ENCODE data around the gene CCNK. TPM values are rescaled to one million over a fixed set of nuclear protein-coding genes. Genes with fewer than 3 reads are reported as not detected.

The CCNK gene
- total RNA-seq, 4 donors from 2014 or later: 15.0 to 35.3 (median 19.1) TPM

DNA sequence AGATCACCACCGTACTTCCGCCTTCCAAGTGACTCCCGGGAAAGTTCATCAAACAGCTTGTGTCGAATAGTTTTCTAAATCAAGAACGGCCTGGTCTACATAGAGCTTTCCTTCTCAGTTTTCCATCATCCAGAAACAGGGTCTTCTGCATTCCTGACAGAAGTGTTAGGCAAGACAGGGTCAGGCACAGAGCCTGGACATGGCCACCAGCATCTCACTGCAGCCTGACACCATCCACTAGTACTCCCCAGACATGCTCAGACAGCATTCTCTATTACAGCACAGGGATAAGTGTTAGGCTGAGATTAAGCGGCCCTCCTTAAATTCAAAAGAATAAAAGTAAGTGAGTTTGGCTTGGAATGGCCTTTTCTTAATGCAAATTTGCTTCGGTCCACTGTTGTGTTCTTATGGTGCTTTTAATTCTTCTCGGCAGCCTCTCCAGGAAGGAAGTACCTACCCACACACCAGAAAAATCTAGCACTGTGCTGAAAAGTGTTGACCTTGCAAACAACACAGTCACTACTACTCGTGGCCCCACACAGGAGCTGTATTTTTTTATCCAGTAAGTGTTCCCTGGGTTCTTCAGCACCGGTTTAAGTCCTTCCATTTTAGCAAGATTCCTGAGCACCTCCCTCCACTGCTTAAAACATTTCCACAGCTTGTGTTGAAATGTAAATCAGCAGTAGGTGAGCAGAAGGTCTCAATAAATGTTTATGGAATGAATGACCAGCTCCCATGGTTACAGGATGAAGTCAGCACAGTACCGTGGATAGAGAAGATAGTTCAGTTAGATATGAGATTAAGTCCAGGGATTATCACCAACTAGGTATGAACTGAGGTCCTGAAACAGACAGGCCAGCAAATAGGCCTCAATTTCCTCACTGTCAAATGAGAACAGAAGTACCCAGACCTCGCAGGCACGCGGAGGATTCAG, 44.7 kb upstream of the CCNK start:
- Histone ChIP-seq H3K27me3 (no peaks in the 10 kb centered on the region), H3K9me3 (no peaks in the 10 kb centered on the region), H3K27ac (no peak overlapping the region), H3K4me3 (no peak overlapping the region), H3K36me3 (peaks cover 0 to 12% of the 10 kb centered on the region in 2 donors), H3K4me1 (peaks cover under 1% of the 10 kb centered on the region in 2 donors)
- in situ Hi-C loops (cut with MboI; ENCODE audit: low sequenced_read_pairs in 4 of 4) (no loop called here), intact Hi-C loops (cut with DNase I; ENCODE audit: low total_unique reads) (no loop called here)
- no peak for DNase-seq
- no peak for TF ChIP-seq CTCF (IDR thresholded peaks at IDR 0.05 in 4 of 5, conservative IDR thresholded peaks at IDR 0.05 in 1 of 5)
- TF ChIP-seq POLR2A (IDR thresholded peaks at IDR 0.05): no peak
- ATAC-seq: no peak

- peaks cover 0 to 16% of the 10 kb centered on the region in 2 donors for H3K36me3 ChIP-seq
- no peak overlapping the region for H3K4me3 ChIP-seq
- DNase-seq: no peak
These were observed 43.5 kb upstream of the CCNK start for GRCh38 chr14:99437706-99438105.

GRCh38 chr14:99440278-99440677, 40.9 kb upstream of the CCNK start:
- Histone ChIP-seq H3K27ac (no peak overlapping the region), H3K36me3 (peaks cover 0 to 14% of the 10 kb centered on the region in 2 donors), H3K4me3 (no peak overlapping the region), H3K27me3 (no peaks in the 10 kb centered on the region), H3K4me1 (no peaks in the 10 kb centered on the region), H3K9me3 (no peaks in the 10 kb centered on the region)
- in situ Hi-C loops (cut with MboI; ENCODE audit: low sequenced_read_pairs in 4 of 4) (no loop called here), intact Hi-C loops (cut with DNase I; ENCODE audit: low total_unique reads) (no loop called here)
- DNase-seq (no peak), ATAC-seq (no peak)
- TF ChIP-seq POLR2A (IDR thresholded peaks at IDR 0.05) (no peak), CTCF (IDR thresholded peaks at IDR 0.05 in 4 of 5, conservative IDR thresholded peaks at IDR 0.05 in 1 of 5) (no peak)

More at GRCh38 chr14:99437706-99438105, 43.5 kb upstream of the CCNK start:
- TF ChIP-seq POLR2A (IDR thresholded peaks at IDR 0.05) (no peak), CTCF (IDR thresholded peaks at IDR 0.05 in 4 of 5, conservative IDR thresholded peaks at IDR 0.05 in 1 of 5) (no peak)
- Histone ChIP-seq H3K4me1 (no peaks in the 10 kb centered on the region), H3K27ac (no peak overlapping the region), H3K27me3 (no peaks in the 10 kb centered on the region), H3K9me3 (no peaks in the 10 kb centered on the region)
- no peak for ATAC-seq
- in situ Hi-C loops (cut with MboI; ENCODE audit: low sequenced_read_pairs in 4 of 4) (no loop called here), intact Hi-C loops (cut with DNase I; ENCODE audit: low total_unique reads) (no loop called here)

DNA sequence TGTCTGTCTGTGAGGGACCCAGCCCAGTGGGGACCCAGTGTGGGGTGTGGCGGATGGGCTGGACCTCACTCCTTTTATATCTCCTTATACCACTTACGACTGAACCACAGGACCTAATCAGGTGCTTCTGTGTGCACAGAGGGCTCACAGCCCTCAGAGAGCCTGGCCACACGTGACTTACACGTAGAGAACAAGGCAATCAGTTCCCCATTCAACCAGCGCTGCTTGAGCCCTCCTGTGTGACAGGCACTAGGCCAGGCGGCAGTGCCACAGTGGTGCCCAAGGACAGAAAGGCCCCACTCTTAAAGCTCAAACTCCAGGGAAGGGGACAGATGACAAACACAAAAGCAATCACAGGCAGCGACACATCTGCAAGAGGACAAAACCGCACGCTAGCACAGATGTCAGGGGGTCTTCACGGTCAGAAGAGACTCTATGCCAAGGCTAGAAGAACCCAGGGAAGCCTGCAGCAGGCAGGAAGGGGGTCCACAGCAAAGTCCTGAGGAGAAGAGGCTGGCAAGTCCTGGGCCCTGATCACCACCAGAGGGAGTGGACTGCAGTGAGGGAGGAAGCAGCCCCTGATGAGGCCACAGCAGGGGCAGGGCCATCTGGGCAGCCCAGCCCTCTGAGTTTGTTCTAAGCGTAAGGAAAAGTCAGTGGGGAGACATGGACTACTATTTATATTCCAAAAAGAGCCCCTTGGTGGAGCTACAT, 39.9 kb upstream of the CCNK start:
- Histone ChIP-seq H3K27me3 (no peaks in the 10 kb centered on the region), H3K36me3 (peaks cover 0 to 7% of the 10 kb centered on the region in 2 donors), H3K9me3 (no peaks in the 10 kb centered on the region), H3K4me3 (no peak overlapping the region), H3K27ac (no peak overlapping the region), H3K4me1 (no peaks in the 10 kb centered on the region)
- no peak for TF ChIP-seq CTCF (IDR thresholded peaks at IDR 0.05 in 4 of 5, conservative IDR thresholded peaks at IDR 0.05 in 1 of 5)
- TF ChIP-seq POLR2A (IDR thresholded peaks at IDR 0.05): no peak
- intact Hi-C loops (cut with DNase I; ENCODE audit: low total_unique reads): no loop called here
- ATAC-seq (no peak), DNase-seq (no peak)
- in situ Hi-C loops (cut with MboI; ENCODE audit: low sequenced_read_pairs in 4 of 4): no loop called here
